NCI-H510A (cell line): ENCODE data around the gene UBTD1.

Experiments
- DNase-seq: peaks from one replicate; lab custom pipeline; 2025; lab: John Stamatoyannopoulos, UW

The UBTD1 gene

DNA sequence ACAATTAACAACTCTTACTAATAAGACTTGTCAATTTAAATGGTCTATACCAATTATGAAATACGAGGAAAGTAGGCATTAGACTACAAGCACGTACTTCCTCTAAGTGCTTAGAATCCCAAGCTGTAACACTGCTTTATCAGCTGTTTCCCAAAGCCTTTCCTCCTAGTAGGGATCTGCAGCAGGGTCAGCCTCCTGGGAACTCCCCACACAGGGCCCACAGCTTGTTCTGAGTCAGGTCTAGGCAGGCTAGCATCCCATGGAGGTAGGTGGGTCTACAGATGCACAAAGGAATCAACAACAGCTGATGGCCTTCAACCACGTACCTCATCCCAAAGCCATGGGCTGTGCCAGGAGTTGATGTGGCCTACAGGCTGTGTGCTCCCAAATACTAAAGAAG, 15.2 kb upstream of the UBTD1 start:
- no peak for DNase-seq

- no peak for DNase-seq
Measured at GRCh38 chr10:97483921-97484320, 14.8 kb upstream of the UBTD1 start.

GRCh38 chr10:97485647-97486281, 13.0 kb upstream of the UBTD1 start:
- DNase-seq: no peak

DNA sequence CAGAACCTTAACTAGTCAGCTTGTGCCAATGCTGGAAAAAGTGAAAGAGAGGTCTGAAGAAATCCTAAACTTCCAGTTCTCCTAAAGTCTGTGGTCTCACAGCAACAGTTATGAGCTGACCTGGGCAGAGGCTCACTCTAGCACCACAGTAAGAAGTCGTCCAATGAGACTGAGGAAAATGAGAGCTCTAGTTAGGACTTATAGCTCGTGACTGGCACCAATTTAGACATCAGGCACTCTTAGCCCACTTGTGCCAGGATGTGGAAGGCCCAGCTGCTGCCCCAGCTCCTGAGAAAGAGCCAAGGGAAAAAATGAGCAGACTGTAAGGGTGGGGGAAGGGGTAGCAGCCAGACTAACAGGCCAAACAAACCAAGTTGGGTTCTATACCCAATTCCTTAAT, 8.1 kb upstream of the UBTD1 start:
- no peak for DNase-seq

GRCh38 chr10:97494151-97494550, 4.6 kb upstream of the UBTD1 start:
- no peak for DNase-seq

DNA sequence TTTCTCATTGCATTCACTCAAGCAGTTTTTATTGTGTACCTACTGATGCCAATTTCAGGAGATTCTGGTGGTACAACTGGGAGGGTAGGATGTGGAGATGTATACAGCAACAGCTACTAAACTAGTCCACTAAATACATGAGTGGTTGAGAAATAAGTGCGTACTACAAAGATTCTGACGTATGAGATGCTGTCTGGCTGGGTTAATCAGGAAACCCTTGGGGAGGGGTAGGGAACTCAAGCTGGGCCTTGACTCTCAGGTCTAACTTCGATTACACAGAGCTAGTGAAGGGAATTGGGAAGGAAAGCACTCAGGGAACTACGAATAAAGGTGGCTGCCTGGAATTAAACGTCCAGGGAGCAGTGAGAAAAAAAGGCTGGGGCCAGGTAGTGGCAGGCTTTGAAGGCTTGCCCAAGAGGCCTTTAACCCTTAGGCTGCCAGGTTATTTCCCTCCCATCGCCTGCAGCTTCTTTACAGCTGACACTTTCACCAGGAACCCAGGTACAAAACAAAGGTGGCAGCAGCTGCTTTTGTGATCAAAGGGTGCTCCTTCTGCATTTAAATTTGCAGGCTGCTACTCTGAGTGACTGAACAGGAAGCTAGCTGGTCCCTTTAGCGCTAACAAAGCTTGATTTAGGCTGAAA, 3.7 kb upstream of the UBTD1 start:
- DNase-seq: peak; percentile 44

- peak; percentile 65 for DNase-seq
Measured at GRCh38 chr10:97497572-97498075, 1.1 kb upstream of the UBTD1 start.

DNA sequence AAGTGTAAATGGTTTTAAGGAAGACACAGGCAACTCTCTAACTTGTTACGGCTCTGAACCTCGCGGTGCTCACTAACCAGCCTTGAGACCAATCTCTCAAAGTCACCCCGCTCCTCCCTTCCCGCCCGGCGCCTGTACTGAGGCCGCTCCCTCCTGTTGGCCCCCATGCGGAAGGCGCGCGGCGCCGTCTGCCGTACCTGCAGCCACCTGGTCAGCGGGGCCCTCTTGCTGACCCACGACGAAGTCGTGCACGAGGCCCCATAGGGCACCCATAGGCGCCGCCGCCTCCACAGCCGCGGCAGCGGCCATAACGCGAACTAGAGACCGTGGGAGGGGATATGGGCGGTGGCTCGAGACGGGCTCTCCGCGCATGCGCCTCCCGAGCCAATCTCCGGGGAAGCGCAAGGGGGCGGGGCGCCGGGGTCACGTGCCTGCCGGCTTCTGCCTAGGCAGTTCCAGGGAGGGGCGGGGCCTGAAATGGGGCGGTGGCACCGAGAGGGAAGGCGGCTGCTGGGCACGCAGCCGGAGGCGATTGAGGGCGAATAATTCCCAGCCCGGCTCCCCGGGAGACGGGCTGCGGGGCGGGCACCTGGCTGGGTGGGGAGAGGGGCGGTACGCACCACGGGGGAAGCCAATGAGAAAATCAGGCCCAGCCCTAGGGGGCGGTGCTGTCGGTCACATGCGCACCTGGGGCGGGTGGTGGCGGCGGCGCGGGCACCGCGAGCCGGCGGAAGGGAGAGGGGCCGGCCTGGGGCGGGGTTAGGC, 466 bp upstream of the UBTD1 start, which contains the start of gene MMS19:
TSS of gene MMS19 (minus strand) at position 347 of the 765 bp plus-strand sequence. CDS start at position 309, 38 bp downstream.
- DNase-seq: peak; percentile 95

- no peak for DNase-seq
Measured at GRCh38 chr10:97499561-97500296, 1.0 kb downstream of the UBTD1 start.

DNA sequence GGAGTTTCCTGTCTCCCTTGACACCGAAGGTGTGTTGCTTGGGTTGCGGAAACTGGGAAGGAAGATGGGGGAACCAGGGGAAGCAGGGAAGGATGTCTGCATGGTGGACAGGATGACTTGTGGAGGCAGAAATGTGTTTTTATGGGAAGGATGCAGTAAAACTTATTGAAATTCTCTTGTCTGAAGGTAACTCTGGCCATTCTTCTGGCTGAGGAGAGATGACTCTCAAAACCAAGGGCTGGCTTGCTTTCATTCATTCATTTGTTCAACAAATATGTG, 1.5 kb downstream of the UBTD1 start:
- no peak for DNase-seq

DNA sequence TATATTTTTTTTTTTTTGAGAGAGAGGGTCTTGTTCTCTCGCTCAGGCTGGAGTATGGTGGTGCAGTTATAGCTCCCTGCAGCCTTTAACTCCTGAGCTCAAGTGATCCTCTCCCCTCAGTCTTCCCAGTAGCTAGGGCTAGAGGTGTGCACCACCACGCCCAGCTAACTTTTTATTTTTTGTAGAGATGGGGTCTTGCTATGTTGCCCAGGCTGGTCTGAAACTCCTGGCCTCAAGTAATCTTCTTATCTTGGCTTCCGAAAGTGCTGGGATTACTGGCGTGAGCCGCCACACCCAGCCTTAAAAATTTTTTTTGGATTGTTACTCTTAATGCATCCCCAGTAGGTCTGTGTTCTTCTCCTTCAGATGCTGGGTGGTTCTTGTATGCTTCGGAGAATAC, 4.2 kb downstream of the UBTD1 start:
- no peak for DNase-seq

- no peak for DNase-seq
Measured at GRCh38 chr10:97503406-97503805, 4.7 kb downstream of the UBTD1 start.

DNA sequence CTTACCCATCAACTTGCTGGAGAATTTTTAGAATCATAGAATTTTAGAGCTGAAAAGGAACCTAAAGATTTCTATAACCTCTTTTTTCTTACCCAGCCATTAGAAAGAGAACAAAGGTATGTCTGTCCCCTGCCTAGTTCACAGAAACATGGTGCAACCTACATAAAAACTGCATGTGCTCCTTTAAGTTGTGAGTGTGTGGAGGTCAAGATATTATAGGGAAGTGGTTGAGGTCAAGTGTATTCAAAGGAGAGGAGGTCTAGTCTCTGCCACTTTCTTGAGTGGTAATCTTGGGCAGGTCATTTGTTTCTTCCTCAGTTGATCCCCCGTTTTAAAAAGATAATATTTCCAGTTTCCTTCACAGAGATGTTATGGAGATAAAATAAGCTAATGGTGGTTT, 6.4 kb downstream of the UBTD1 start:
- no peak for DNase-seq

GRCh38 chr10:97506199-97506991, 7.7 kb downstream of the UBTD1 start:
- DNase-seq: no peak

DNA sequence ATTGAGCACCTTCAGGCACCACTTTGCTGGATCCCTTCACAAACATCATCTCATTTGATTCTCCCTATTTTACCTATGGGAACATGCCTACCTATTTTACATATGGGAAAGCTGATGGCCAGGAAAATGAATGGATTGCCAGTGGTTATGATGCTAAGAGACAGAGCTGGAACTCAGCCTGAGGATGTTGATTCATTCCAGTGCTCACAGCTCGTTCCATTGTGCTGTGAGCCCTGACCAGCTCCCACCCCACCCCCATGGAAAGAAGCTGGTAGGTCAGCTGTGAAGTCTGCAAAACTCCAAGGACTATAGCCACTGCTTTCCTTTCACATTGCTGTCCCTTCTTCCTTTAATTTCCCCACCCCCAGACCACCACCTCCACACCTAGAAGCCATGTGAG, 9.6 kb downstream of the UBTD1 start:
- no peak for DNase-seq

- no peak for DNase-seq
Measured at GRCh38 chr10:97509120-97509680, 10.5 kb downstream of the UBTD1 start.

- DNase-seq: no peak
Measured at GRCh38 chr10:97510686-97511085, 12.0 kb downstream of the UBTD1 start.

GRCh38 chr10:97511711-97512440, 13.2 kb downstream of the UBTD1 start:
- DNase-seq: no peak

DNA sequence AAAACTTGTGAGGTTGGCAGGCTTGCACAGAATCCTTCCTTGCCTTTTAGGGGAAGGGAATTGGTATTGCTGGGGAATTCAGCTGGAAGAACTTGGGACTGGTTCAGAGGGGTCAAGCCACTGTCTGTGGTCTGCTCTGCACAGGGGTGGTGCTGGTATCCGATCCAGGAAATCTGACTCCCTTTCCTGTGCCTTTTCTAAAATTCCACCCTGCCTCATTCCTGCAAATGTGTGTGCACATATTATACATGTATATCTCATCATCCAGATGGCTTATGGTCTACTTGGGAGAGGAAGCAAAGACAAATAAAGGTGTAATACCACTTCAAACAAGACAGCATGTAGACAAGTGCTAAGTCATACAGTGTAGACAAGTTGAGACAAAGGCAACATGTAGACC, 14.3 kb downstream of the UBTD1 start:
- no peak for DNase-seq

DNA sequence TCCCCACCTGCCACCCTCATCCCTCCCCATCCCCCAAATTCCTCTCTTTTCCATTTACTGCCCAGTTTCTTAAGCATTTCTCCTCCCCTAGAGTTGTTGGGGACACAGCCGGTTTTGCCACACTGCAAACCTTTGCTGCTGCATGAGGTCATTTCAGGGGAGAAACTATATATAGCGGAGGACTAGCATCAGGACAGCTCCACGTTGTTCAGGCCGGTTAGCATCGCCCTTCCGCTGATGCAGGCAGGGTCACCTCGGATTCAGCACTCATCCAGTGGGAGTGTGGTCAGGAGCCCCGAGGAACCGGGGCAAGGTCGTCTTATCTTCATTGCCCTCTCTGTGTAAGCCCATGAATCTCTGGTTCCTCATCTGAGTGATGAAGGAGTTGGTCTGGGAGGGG, 15.6 kb downstream of the UBTD1 start:
- no peak for DNase-seq
